Measurements from ENCODE around the gene ANKRD52. TPM values are rescaled to one million over a fixed set of nuclear protein-coding genes. Genes with fewer than 3 reads are reported as not detected.

The ANKRD52 gene
- 10 to 100 TPM; 59.3 to 99.3 TPM for total RNA-seq

- Mint-ChIP-seq H3K27ac (peak within 1 kb of the TSS; percentile 75 to 91), H3K9me3 (no peaks in the 10 kb centered on the region), H3K36me3 (peaks cover 14% of the 10 kb centered on the region), H3K4me1 (ENCODE audit: low read depth in 2 of 2) (peaks cover 15 to 17% of the 10 kb centered on the region in 2 donors), H3K27me3 (no peaks in the 10 kb centered on the region), H3K4me3 (peak within 1 kb of the TSS; percentile 89)
- DNase-seq (ENCODE audit: low spot score) (peak; percentile 85), ATAC-seq (peak; percentile 97)
These were observed at the start of gene ANKRD52 for GRCh38 chr12:56258068-56258819. ANKRD52 (minus strand) TSS chr12:56258384; CDS start chr12:56258269, 115 bp downstream.

- no peaks in the 10 kb centered on the region for H3K27me3 Mint-ChIP-seq
- H3K27ac Mint-ChIP-seq: no peak overlapping the region
- H3K9me3 Mint-ChIP-seq: no peaks in the 10 kb centered on the region
- no peak for ATAC-seq
- peaks cover under 1% of the 10 kb centered on the region in 2 donors for H3K4me1 Mint-ChIP-seq (ENCODE audit: low read depth in 2 of 2)
- no peak overlapping the region for H3K4me3 Mint-ChIP-seq
- DNase-seq (ENCODE audit: low spot score): no peak
- no peaks in the 10 kb centered on the region for H3K36me3 Mint-ChIP-seq
These were observed 49.2 kb upstream of the ANKRD52 start for GRCh38 chr12:56307221-56307965.

- Mint-ChIP-seq H3K9me3 (no peaks in the 10 kb centered on the region), H3K4me3 (no peak overlapping the region), H3K36me3 (no peaks in the 10 kb centered on the region), H3K27me3 (no peaks in the 10 kb centered on the region), H3K4me1 (ENCODE audit: low read depth in 2 of 2) (peaks cover 17 to 18% of the 10 kb centered on the region in 2 donors), H3K27ac (peak overlapping the region in 1 of 2 donors; percentile 28)
- ATAC-seq (no peak), DNase-seq (ENCODE audit: low spot score) (no peak)
These were observed 46.8 kb upstream of the ANKRD52 start for GRCh38 chr12:56304872-56305590.

DNA sequence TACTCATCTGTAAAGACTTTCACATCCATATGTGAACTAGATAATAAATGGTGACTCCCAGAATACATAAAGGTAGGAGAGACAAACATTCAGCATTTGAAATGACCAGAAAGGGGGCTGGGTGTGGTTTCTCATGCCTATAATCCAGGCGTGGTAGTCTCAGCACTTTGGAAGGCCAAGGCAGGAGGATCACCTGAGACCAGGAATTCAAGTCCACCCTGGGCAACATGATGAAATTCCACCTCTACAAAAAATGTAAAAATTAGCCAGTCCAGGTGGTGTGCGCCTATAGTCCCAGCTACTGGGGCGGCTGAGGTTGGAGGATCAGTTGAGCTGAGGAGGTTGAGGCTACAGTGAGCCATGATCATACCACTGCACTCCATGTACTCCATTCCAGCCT, 46.1 kb upstream of the ANKRD52 start:
- no peaks in the 10 kb centered on the region for H3K27me3 Mint-ChIP-seq
- no peak overlapping the region for H3K27ac Mint-ChIP-seq
- no peak for ATAC-seq
- no peaks in the 10 kb centered on the region for H3K36me3 Mint-ChIP-seq
- H3K4me3 Mint-ChIP-seq: no peak overlapping the region
- no peak for DNase-seq (ENCODE audit: low spot score)
- no peaks in the 10 kb centered on the region for H3K9me3 Mint-ChIP-seq
- H3K4me1 Mint-ChIP-seq (ENCODE audit: low read depth in 2 of 2): peaks cover 19 to 21% of the 10 kb centered on the region in 2 donors

- H3K27ac Mint-ChIP-seq: peak overlapping the region; percentile 87 to 95
- H3K27me3 Mint-ChIP-seq: no peaks in the 10 kb centered on the region
- no peaks in the 10 kb centered on the region for H3K36me3 Mint-ChIP-seq
- no peaks in the 10 kb centered on the region for H3K9me3 Mint-ChIP-seq
- DNase-seq (ENCODE audit: low spot score) (no peak), ATAC-seq (no peak)
- H3K4me1 Mint-ChIP-seq (ENCODE audit: low read depth in 2 of 2): peaks cover 39 to 49% of the 10 kb centered on the region in 2 donors
- peak overlapping the region; percentile 84 for H3K4me3 Mint-ChIP-seq
These were observed 42.7 kb upstream of the ANKRD52 start for GRCh38 chr12:56300644-56301464.

- peak within 1 kb of the TSS; percentile 87 to 95 for H3K27ac Mint-ChIP-seq
- peak within 1 kb of the TSS; percentile 84 for H3K4me3 Mint-ChIP-seq
- H3K4me1 Mint-ChIP-seq (ENCODE audit: low read depth in 2 of 2): peaks cover 39 to 49% of the 10 kb centered on the region in 2 donors
- no peaks in the 10 kb centered on the region for H3K27me3 Mint-ChIP-seq
- ATAC-seq (peak; percentile 99 to 100), DNase-seq (ENCODE audit: low spot score) (peak; percentile 100)
- H3K9me3 Mint-ChIP-seq: no peaks in the 10 kb centered on the region
- H3K36me3 Mint-ChIP-seq: no peaks in the 10 kb centered on the region
These were observed 41.9 kb upstream of the ANKRD52 start, which contains the start of gene CS for GRCh38 chr12:56299853-56300643. CS (minus strand) TSS chr12:56300330; CDS start chr12:56300201, 129 bp downstream.

DNA sequence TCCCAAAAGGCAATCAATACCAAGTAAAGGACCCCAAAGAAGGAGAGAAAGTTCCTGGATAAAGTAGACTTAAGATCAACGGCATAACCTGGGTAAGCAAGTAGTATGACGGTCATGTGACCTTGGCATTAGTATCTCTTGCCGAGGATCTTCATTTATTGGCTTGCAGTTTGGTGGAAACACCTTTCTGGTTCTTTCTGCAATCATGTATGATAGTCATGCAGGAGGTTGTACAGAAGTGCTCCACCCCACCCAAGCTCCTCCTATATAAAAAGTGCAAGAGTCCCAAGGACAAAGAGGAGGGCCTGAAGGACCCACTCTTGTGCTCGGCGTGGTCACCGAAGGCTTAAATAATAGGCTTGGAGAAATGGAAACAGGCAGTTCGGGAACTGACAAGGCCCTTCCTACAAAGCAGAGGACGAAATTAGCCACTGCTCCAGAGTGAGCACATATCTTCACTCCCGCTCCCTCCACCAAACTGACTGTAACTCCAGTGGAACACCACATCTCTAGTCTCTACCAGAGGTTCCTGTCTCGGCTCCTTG, 41.2 kb upstream of the ANKRD52 start:
- Mint-ChIP-seq H3K27ac (peak overlapping the region; percentile 87 to 95), H3K4me3 (peak overlapping the region; percentile 84), H3K4me1 (ENCODE audit: low read depth in 2 of 2) (peaks cover 39 to 49% of the 10 kb centered on the region in 2 donors), H3K9me3 (no peaks in the 10 kb centered on the region), H3K36me3 (no peaks in the 10 kb centered on the region), H3K27me3 (no peaks in the 10 kb centered on the region)
- ATAC-seq (no peak), DNase-seq (ENCODE audit: low spot score) (no peak)

GRCh38 chr12:56298828-56299227, 40.6 kb upstream of the ANKRD52 start:
- no peaks in the 10 kb centered on the region for H3K9me3 Mint-ChIP-seq
- ATAC-seq (no peak), DNase-seq (ENCODE audit: low spot score) (no peak)
- H3K4me3 Mint-ChIP-seq: peak overlapping the region; percentile 84
- no peaks in the 10 kb centered on the region for H3K36me3 Mint-ChIP-seq
- peaks cover 39 to 49% of the 10 kb centered on the region in 2 donors for H3K4me1 Mint-ChIP-seq (ENCODE audit: low read depth in 2 of 2)
- no peaks in the 10 kb centered on the region for H3K27me3 Mint-ChIP-seq
- H3K27ac Mint-ChIP-seq: peak overlapping the region; percentile 87 to 95

DNA sequence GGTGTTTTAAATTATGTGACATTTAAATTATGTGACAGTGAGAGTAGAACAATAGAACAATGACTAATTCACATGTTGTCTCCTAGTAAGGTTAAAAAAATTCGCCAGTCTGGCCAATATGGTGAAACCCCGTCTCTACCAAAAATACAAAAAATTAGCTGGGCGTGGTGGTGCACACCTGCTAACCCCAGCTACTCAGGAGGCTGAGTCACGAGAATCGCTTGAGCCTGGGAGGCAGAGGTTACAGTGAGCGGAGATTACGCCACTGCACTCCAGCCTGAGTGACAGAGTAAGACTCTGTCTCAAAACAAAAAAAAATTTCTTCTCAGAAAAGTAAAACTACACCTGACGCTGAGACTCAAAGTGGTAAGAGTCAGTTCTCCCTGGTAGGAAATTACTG, 39.2 kb upstream of the ANKRD52 start:
- peak overlapping the region in 1 of 2 donors; percentile 53 for H3K27ac Mint-ChIP-seq

DNA sequence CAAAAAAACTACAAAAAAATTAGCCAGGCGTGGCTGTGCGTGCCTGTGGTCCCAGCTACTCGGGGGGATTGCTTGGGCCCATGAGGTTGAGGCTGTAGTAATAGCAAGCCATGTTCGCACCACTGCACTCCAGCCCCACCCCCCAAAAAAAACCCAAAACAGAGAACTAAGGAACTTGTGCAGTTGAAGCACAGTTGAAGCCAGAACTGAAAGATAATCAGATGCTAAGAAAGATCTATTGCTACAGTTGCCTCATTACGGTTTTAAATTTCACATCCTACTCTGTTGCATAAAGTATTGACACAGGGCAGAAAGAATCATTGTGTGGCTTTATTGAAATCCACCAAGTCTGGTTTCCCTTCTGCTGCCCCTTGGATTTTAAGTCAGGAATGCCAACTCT, 38.1 kb upstream of the ANKRD52 start:
- Mint-ChIP-seq H3K27me3 (no peaks in the 10 kb centered on the region), H3K27ac (peak overlapping the region in 1 of 2 donors; percentile 53), H3K36me3 (no peaks in the 10 kb centered on the region), H3K4me1 (ENCODE audit: low read depth in 2 of 2) (peaks cover 36 to 44% of the 10 kb centered on the region in 2 donors), H3K4me3 (no peak overlapping the region), H3K9me3 (no peaks in the 10 kb centered on the region)
- DNase-seq (ENCODE audit: low spot score) (no peak), ATAC-seq (no peak)

More for the DNA sequence above, 39.2 kb upstream of the ANKRD52 start:
- no peaks in the 10 kb centered on the region for H3K36me3 Mint-ChIP-seq
- no peak for DNase-seq (ENCODE audit: low spot score)
- no peaks in the 10 kb centered on the region for H3K9me3 Mint-ChIP-seq
- no peak for ATAC-seq
- H3K27me3 Mint-ChIP-seq: no peaks in the 10 kb centered on the region
- peaks cover 41 to 49% of the 10 kb centered on the region in 2 donors for H3K4me1 Mint-ChIP-seq (ENCODE audit: low read depth in 2 of 2)
- peak overlapping the region; percentile 84 for H3K4me3 Mint-ChIP-seq

- no peaks in the 10 kb centered on the region for H3K27me3 Mint-ChIP-seq
- no peak overlapping the region for H3K27ac Mint-ChIP-seq
- H3K4me3 Mint-ChIP-seq: no peak overlapping the region
- ATAC-seq (no peak), DNase-seq (ENCODE audit: low spot score) (no peak)
- H3K4me1 Mint-ChIP-seq (ENCODE audit: low read depth in 2 of 2): peaks cover 23 to 30% of the 10 kb centered on the region in 2 donors
- H3K36me3 Mint-ChIP-seq: no peaks in the 10 kb centered on the region
- H3K9me3 Mint-ChIP-seq: no peaks in the 10 kb centered on the region
These were observed 35.6 kb upstream of the ANKRD52 start for GRCh38 chr12:56293795-56294194.

DNA sequence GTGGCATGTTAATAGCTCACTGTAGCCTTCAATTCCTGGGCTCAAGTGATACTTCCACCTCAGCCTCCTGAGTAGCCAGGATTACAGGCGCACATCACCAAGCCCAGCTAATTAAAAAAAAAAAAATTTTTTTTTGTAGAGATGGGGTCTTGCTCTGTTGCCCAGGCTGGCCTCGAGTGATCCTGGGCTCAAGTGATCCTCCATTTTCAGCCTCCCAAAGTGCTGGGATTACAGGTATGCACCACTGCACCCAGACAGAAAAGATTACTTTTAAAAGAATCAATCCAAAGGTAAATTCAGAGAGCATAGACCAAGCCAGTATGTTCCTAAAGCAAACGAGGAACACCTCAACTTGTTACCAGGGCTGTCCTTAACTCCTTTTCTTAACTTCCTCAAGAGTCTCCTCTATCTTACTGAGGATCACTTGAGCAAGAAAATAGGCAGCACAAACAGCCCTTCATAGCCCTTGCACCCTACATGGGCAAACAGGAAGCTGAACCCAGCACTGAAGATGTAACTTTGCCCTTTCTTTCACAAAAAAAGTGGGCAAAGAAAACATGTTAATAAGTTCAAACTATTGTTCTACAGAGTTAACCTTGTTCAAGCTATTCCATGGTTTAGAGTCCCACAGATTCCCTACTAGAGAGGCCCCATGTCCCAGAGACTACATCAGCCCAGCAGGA, 30.7 kb upstream of the ANKRD52 start:
- no peaks in the 10 kb centered on the region for H3K27me3 Mint-ChIP-seq
- no peak overlapping the region for H3K4me3 Mint-ChIP-seq
- ATAC-seq (no peak), DNase-seq (ENCODE audit: low spot score) (no peak)
- no peak overlapping the region for H3K27ac Mint-ChIP-seq
- peaks cover 14% of the 10 kb centered on the region for H3K36me3 Mint-ChIP-seq
- no peaks in the 10 kb centered on the region for H3K9me3 Mint-ChIP-seq
- H3K4me1 Mint-ChIP-seq (ENCODE audit: low read depth in 2 of 2): peaks cover 12 to 13% of the 10 kb centered on the region in 2 donors

All from natural killer cell treated with Interleukin-12 subunit alpha and Interleukin-12 subunit beta and Interleukin-15 and Interleukin-18, amount 100 ng/mL, for 72 hours (primary cell).